Measurements from ENCODE around the gene ZNF614. TPM values are rescaled to one million over a fixed set of nuclear protein-coding genes. Genes with fewer than 3 reads are reported as not detected.

ZNF614 gene
- total and polyA plus RNA-seq, 9 of the 15 experiments (the other 6 are each of a cell fraction or from before 2014, with no cell fraction given): 4.9 to 16.3 (median 11.4) TPM

DNA sequence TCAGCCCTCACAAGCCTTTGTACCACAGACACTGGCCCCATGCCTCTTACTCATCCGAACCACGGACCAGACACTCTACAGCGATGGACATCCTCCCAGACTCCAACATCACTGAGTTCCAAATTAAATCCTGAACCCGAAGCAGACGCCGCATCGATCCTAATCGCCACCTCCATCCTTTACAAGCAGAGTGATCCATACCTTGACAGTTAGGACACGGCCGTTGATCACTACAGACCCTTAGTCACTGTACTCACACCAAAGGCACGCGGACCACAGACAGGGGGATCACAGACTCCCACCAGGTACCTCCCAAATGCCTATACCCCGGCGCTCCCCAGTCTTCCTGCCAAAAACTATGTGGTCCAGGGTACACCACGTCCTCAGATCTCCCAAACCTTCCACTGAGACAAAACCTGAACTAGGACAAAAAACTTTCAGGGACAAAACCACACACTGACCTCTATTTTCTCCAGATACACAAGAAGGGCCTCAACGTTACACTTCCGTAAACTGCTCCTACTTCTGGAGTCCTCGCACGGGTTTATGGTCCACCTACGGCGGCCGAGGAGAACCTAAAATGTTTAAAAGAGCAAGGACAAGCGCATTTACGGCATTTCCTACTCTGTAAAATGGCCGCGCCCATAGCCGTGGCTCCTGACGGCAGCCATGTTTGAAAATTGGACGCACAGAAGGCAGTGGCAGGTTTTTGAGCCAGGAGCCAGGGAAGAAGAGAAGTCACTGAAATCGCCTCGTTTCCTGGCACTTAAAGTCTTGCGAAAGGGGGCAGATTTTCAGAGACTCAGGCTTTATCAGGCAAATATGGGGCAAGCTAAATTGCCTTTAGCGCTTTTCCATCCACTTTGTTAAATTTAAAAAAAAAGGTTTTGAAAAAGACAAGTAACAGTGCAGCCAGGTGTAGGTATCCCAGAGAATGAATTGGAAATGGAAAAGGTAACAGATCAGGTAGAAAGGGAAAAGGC is 41.6 kb downstream of the ZNF614 start, which contains the start of gene ZNF350 (continued):
- TF ChIP-seq, protein P1, sequence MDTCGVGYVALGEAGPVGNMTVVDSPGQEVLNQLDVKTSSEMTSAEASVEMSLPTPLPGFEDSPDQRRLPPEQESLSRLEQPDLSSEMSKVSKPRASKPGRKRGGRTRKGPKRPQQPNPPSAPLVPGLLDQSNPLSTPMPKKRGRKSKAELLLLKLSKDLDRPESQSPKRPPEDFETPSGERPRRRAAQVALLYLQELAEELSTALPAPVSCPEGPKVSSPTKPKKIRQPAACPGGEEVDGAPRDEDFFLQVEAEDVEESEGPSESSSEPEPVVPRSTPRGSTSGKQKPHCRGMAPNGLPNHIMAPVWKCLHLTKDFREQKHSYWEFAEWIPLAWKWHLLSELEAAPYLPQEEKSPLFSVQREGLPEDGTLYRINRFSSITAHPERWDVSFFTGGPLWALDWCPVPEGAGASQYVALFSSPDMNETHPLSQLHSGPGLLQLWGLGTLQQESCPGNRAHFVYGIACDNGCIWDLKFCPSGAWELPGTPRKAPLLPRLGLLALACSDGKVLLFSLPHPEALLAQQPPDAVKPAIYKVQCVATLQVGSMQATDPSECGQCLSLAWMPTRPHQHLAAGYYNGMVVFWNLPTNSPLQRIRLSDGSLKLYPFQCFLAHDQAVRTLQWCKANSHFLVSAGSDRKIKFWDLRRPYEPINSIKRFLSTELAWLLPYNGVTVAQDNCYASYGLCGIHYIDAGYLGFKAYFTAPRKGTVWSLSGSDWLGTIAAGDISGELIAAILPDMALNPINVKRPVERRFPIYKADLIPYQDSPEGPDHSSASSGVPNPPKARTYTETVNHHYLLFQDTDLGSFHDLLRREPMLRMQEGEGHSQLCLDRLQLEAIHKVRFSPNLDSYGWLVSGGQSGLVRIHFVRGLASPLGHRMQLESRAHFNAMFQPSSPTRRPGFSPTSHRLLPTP (IDR thresholded peaks at IDR 0.05; ENCODE audit: borderline replicate concordance, extremely low read depth, insufficient read length): no peak
- TF ChIP-seq ZNF717 (CRISPR knock-in tag; IDR thresholded peaks at IDR 0.05) (no peak), ZFP36 (IDR thresholded peaks at IDR 0.05; ENCODE audit: low read depth, low read length, partially characterized antibody) (no peak), CSDE1 (IDR thresholded peaks at IDR 0.05) (peak in 1 of 2 experiments; percentile 93; a peak in 2 of 4 replicates), XRCC3 (IDR thresholded peaks at IDR 0.05) (no peak), PURB (CRISPR knock-in tag; IDR thresholded peaks at IDR 0.05; ENCODE audit: low read depth) (no peak), ESRRA (IDR thresholded peaks at IDR 0.05; ENCODE audit: borderline replicate concordance, low read depth) (peak; percentile 49; the same call in 1 of the 2 replicates), BACH1 (tag; IDR thresholded peaks at IDR 0.05) (peak; percentile 76; the same call in 1 of the 2 replicates), RFX5 (IDR thresholded peaks at IDR 0.05; ENCODE audit: low read depth, low read length) (no peak), FOXK2 (conservative IDR thresholded peaks at IDR 0.05 in 1 of 2, IDR thresholded peaks at IDR 0.05 in 1 of 2; ENCODE audit: low read depth in 2 of 2) (peak; percentile 91 to 93), BDP1 (IDR thresholded peaks at IDR 0.05; ENCODE audit: insufficient read depth, insufficient read length) (no peak), FOXJ3 (CRISPR knock-in tag; IDR thresholded peaks at IDR 0.05) (no peak), CBX8 (IDR thresholded peaks at IDR 0.05; ENCODE audit: borderline replicate concordance, extremely low read depth, low read depth, low read length, poor library complexity, severe bottlenecking) (no peak), DDX20 (tag; IDR thresholded peaks at IDR 0.05; ENCODE audit: low read depth) (no peak), ZNF589 (CRISPR knock-in tag; IDR thresholded peaks at IDR 0.05; ENCODE audit: low read depth) (no peak)
- TF ChIP-seq, protein P2, sequence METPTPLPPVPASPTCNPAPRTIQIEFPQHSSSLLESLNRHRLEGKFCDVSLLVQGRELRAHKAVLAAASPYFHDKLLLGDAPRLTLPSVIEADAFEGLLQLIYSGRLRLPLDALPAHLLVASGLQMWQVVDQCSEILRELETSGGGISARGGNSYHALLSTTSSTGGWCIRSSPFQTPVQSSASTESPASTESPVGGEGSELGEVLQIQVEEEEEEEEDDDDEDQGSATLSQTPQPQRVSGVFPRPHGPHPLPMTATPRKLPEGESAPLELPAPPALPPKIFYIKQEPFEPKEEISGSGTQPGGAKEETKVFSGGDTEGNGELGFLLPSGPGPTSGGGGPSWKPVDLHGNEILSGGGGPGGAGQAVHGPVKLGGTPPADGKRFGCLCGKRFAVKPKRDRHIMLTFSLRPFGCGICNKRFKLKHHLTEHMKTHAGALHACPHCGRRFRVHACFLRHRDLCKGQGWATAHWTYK (CRISPR knock-in tag; IDR thresholded peaks at IDR 0.05): no peak
- TF ChIP-seq, protein P3, sequence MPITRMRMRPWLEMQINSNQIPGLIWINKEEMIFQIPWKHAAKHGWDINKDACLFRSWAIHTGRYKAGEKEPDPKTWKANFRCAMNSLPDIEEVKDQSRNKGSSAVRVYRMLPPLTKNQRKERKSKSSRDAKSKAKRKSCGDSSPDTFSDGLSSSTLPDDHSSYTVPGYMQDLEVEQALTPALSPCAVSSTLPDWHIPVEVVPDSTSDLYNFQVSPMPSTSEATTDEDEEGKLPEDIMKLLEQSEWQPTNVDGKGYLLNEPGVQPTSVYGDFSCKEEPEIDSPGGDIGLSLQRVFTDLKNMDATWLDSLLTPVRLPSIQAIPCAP (CRISPR knock-in tag; IDR thresholded peaks at IDR 0.05; ENCODE audit: borderline replicate concordance): no peak
- TF ChIP-seq, protein P4, sequence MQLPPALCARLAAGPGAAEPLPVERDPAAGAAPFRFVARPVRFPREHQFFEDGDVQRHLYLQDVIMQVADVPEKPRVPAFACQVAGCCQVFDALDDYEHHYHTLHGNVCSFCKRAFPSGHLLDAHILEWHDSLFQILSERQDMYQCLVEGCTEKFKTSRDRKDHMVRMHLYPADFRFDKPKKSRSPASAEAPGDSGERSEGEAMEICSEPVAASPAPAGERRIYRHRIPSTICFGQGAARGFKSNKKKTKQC (CRISPR knock-in tag; IDR thresholded peaks at IDR 0.05): peak; percentile 69; the same call in 1 of the 2 replicates
- TF ChIP-seq, protein P5, sequence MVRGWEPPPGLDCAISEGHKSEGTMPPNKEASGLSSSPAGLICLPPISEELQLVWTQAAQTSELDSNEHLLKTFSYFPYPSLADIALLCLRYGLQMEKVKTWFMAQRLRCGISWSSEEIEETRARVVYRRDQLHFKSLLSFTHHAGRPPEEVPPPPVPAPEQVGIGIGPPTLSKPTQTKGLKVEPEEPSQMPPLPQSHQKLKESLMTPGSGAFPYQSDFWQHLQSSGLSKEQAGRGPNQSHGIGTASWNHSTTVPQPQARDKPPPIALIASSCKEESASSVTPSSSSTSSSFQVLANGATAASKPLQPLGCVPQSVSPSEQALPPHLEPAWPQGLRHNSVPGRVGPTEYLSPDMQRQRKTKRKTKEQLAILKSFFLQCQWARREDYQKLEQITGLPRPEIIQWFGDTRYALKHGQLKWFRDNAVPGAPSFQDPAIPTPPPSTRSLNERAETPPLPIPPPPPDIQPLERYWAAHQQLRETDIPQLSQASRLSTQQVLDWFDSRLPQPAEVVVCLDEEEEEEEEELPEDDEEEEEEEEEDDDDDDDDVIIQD (CRISPR knock-in tag; IDR thresholded peaks at IDR 0.05): no peak

Data from K562 (cell line).